ENCODE results near the gene MSH5. TPM values are rescaled to one million over a fixed set of nuclear protein-coding genes. Genes with fewer than 3 reads are reported as not detected.
A peak's percentile ranks its signal among the peaks of the same experiment; 100 is the strongest.

The MSH5 gene
- total and polyA plus RNA-seq, 5 donors from 2014 or later: 1.2 to 17.4 (median 1.4) TPM

GRCh38 chr6:31697555-31697954 is 42.2 kb upstream of the MSH5 start:
- H3K36me3 ChIP-seq (ENCODE audit: control insufficient read depth, insufficient read depth, low read length): peaks cover 42% of the 10 kb centered on the region
- no peak for ATAC-seq (ENCODE audit: low read depth in 2 of 2)
- Mint-ChIP-seq H3K9me3 (no peaks in the 10 kb centered on the region), H3K4me3 (no peak overlapping the region), H3K4me1 (peaks cover 5 to 45% (median 33%) of the 10 kb centered on the region in 4 donors), H3K27me3 (peaks cover 2% of the 10 kb centered on the region), H3K36me3 (peaks cover 30% of the 10 kb centered on the region), H3K27ac (peak overlapping the region; percentile 37 to 79 (median 38))
- H3K27me3 ChIP-seq (ENCODE audit: control insufficient read depth, insufficient read depth, low read length): no peaks in the 10 kb centered on the region
- DNase-seq: peak in 1 of 3 donors; percentile 10
- H3K9me3 ChIP-seq (ENCODE audit: control insufficient read depth in 2 of 2, low read length in 2 of 2): no peaks in the 10 kb centered on the region
- peaks cover 22% of the 10 kb centered on the region for H3K4me1 ChIP-seq (ENCODE audit: control insufficient read depth, insufficient read depth, low read length, poor library complexity, severe bottlenecking)
- no peak overlapping the region for H3K4me3 ChIP-seq (ENCODE audit: low read depth, low read length)
- H3K27ac ChIP-seq (ENCODE audit: insufficient read depth, low read length, poor library complexity, severe bottlenecking): no peak overlapping the region

GRCh38 chr6:31700740-31701401 is 38.9 kb upstream of the MSH5 start:
- no peak overlapping the region for H3K27ac ChIP-seq (ENCODE audit: insufficient read depth, low read length, poor library complexity, severe bottlenecking)
- peaks cover 32% of the 10 kb centered on the region for H3K4me1 ChIP-seq (ENCODE audit: control insufficient read depth, insufficient read depth, low read length, poor library complexity, severe bottlenecking)
- H3K9me3 Mint-ChIP-seq: no peaks in the 10 kb centered on the region
- peaks cover 21% of the 10 kb centered on the region for H3K36me3 Mint-ChIP-seq
- DNase-seq (no peak), ATAC-seq (ENCODE audit: low read depth in 2 of 2) (no peak)
- peaks cover 19% of the 10 kb centered on the region for H3K36me3 ChIP-seq (ENCODE audit: control insufficient read depth, insufficient read depth, low read length)
- peak overlapping the region; percentile 84 to 100 (median 98) for H3K4me3 Mint-ChIP-seq
- H3K4me1 Mint-ChIP-seq: peaks cover 5 to 57% (median 39%) of the 10 kb centered on the region in 4 donors
- peak overlapping the region; percentile 49 to 98 (median 98) for H3K27ac Mint-ChIP-seq
- no peaks in the 10 kb centered on the region for H3K9me3 ChIP-seq (ENCODE audit: control insufficient read depth in 2 of 2, low read length in 2 of 2)
- H3K27me3 ChIP-seq (ENCODE audit: control insufficient read depth, insufficient read depth, low read length): no peaks in the 10 kb centered on the region
- peak overlapping the region; percentile 48 for H3K4me3 ChIP-seq (ENCODE audit: low read depth, low read length)
- peaks cover 6% of the 10 kb centered on the region for H3K27me3 Mint-ChIP-seq

DNA sequence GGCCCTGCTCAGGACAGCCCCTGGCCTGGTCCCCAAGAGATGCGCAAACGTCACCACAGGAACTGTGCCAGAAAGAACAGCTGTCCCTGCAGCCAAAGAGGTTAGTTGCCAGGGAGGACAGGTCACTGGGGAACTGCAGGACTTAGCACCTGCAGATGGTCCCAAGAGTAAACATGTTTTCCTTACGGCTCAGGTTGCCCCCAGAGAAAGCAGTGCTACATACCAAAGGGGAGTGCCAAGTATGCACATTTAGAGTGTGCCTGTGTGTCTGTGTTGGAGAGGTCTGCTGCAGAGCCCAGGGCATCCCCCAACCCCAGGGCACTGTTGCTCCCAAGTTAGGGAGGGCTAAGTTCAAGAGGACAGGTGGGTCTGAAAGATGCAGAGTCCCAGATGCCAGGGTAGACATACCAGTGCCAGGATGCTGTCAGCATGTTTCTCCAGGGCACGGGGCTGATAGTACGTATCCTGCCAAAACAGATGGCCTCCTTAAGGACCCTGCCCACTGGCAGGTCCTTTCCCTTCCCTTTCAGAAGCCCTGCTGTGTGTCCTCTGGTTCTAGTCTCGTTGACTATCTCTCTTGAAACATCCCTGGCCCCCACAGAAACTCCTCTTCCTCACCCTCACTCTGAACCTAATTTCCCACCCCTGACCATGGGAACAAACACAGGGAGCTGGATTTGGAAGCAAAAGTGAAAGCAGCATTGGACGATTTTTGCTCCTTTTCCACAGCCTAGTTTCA is 38.0 kb upstream of the MSH5 start:
- Histone ChIP-seq H3K27me3 (ENCODE audit: control insufficient read depth, insufficient read depth, low read length) (no peaks in the 10 kb centered on the region), H3K36me3 (ENCODE audit: control insufficient read depth, insufficient read depth, low read length) (peaks cover 14% of the 10 kb centered on the region), H3K9me3 (ENCODE audit: control insufficient read depth in 2 of 2, low read length in 2 of 2) (no peaks in the 10 kb centered on the region), H3K4me1 (ENCODE audit: control insufficient read depth, insufficient read depth, low read length, poor library complexity, severe bottlenecking) (peaks cover 32% of the 10 kb centered on the region), H3K4me3 (ENCODE audit: low read depth, low read length) (peak overlapping the region; percentile 93), H3K27ac (ENCODE audit: insufficient read depth, low read length, poor library complexity, severe bottlenecking) (peak overlapping the region; percentile 98)
- DNase-seq (peak in 1 of 3 donors; percentile 20), ATAC-seq (ENCODE audit: low read depth in 2 of 2) (no peak)
- no peaks in the 10 kb centered on the region for H3K9me3 Mint-ChIP-seq
- H3K27ac Mint-ChIP-seq: peak overlapping the region; percentile 98 to 99 (median 98)
- H3K36me3 Mint-ChIP-seq: peaks cover 20% of the 10 kb centered on the region
- peaks cover 6% of the 10 kb centered on the region for H3K27me3 Mint-ChIP-seq
- peak overlapping the region; percentile 84 to 100 (median 98) for H3K4me3 Mint-ChIP-seq
- H3K4me1 Mint-ChIP-seq: peaks cover 5 to 57% (median 39%) of the 10 kb centered on the region in 4 donors

DNA sequence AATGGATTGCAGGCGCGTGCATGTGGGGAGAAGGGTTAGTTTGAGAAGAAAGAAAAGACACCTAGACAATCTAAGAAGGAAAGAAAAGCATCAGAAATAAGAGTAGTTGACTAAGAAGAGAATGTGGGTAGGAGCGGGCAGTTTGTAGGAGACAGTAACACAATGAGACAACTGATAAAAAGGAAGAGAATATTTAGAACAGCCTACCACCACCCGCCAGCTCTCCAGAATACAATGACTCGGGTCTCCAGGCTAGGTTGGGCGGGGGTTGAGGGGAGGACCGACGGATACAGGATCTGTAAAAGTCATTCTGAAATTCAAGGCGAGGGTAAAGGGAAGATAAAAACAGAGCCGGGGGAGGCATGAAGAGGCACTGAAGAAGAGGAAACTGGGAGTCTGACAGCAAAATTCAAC is 37.4 kb upstream of the MSH5 start:
- Mint-ChIP-seq H3K4me1 (peaks cover 5 to 52% (median 37%) of the 10 kb centered on the region in 4 donors), H3K36me3 (peaks cover 14% of the 10 kb centered on the region), H3K27me3 (peaks cover 6% of the 10 kb centered on the region), H3K9me3 (no peaks in the 10 kb centered on the region), H3K27ac (peak overlapping the region; percentile 98 to 99 (median 98)), H3K4me3 (peak overlapping the region; percentile 84 to 100 (median 98))
- Histone ChIP-seq H3K27me3 (ENCODE audit: control insufficient read depth, insufficient read depth, low read length) (no peaks in the 10 kb centered on the region), H3K4me1 (ENCODE audit: control insufficient read depth, insufficient read depth, low read length, poor library complexity, severe bottlenecking) (peaks cover 32% of the 10 kb centered on the region), H3K36me3 (ENCODE audit: control insufficient read depth, insufficient read depth, low read length) (peaks cover 13% of the 10 kb centered on the region), H3K9me3 (ENCODE audit: control insufficient read depth in 2 of 2, low read length in 2 of 2) (no peaks in the 10 kb centered on the region), H3K27ac (ENCODE audit: insufficient read depth, low read length, poor library complexity, severe bottlenecking) (peak overlapping the region; percentile 98), H3K4me3 (ENCODE audit: low read depth, low read length) (peak overlapping the region; percentile 93)
- no peak for ATAC-seq (ENCODE audit: low read depth in 2 of 2)
- no peak for DNase-seq

DNA sequence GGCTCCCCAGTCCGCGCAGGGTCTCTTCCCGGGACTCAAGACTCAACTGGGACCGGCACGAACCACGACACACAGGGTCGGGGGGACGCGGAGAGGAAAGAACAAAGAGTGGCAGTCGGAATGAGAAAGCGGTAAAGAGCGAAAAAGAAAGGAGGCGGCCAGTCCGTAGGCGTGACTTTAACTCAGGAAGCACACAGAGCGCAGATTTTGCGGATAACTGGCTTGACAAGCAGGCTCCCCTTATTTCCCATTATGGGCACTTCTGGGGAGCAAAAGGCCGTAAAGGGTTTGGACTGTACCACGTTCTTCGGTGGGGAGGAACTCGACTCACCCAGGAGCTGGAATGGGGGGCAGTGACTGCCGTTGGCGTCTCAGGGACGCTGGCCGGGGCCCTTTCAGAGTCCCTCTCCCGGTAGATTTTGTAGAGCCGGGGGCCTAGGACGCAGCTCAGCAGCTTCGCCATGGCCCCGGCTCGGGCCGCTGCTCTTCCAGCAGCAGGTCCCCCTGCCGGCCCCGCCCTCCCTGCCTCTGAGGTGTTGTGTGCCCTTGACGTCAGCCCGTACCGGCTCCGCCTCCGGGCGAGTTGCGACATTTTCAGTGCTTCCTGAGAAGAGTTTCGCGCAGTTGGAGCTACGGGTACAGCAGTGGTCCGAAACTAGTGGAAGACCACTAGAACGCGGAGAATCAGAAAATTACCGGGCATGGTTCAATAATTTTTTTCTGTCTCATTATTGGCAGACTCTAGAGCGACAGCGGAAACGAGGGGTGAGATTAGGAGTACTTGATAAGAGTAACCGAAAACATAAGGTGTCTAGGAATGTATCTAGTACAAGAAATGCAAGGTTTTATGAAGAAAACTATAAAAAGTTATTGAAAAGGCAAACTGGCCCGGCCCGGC is 36.7 kb upstream of the MSH5 start, which contains the start of gene ABHD16A:
Gene ABHD16A, minus strand, starts transcription at position 506 of the 898 bp plus-strand sequence. Its CDS starts 43 bp downstream, at position 463.
- Histone ChIP-seq H3K9me3 (ENCODE audit: control insufficient read depth in 2 of 2, low read length in 2 of 2) (no peaks in the 10 kb centered on the region), H3K4me1 (ENCODE audit: control insufficient read depth, insufficient read depth, low read length, poor library complexity, severe bottlenecking) (peaks cover 32% of the 10 kb centered on the region), H3K36me3 (ENCODE audit: control insufficient read depth, insufficient read depth, low read length) (peaks cover 10% of the 10 kb centered on the region), H3K27ac (ENCODE audit: insufficient read depth, low read length, poor library complexity, severe bottlenecking) (peak within 1 kb of the TSS; percentile 98), H3K27me3 (ENCODE audit: control insufficient read depth, insufficient read depth, low read length) (no peaks in the 10 kb centered on the region), H3K4me3 (ENCODE audit: low read depth, low read length) (peak within 1 kb of the TSS; percentile 93)
- Mint-ChIP-seq H3K36me3 (peaks cover 7% of the 10 kb centered on the region), H3K27me3 (peaks cover 6% of the 10 kb centered on the region), H3K4me1 (peaks cover under 1 to 45% (median 31%) of the 10 kb centered on the region in 4 donors), H3K27ac (peak within 1 kb of the TSS; percentile 98 to 99 (median 98)), H3K9me3 (no peaks in the 10 kb centered on the region), H3K4me3 (peak within 1 kb of the TSS; percentile 84 to 100 (median 98))
- DNase-seq (peak; percentile 95 to 99 (median 97)), ATAC-seq (ENCODE audit: low read depth in 2 of 2) (peak; percentile 94 to 97)

DNA sequence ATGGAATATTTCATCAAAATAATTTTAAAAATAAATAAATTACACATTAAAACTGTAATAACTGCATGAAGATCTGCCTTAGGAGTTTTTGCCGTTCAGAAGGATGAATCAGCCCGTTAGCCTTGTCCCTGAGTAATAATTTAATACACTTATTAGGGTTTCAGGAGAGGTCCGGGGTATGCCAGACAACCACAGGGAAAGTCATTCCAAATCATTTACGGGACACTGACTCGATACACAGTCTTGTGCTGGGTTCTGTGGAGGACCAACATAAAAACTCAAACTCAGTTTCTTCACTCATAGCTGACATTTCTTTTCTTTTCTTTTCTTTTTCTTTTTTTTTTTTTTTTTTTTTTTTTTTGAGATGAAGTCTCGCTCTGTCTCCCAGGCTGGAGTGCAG is 33.9 kb upstream of the MSH5 start:
- peaks cover 32% of the 10 kb centered on the region for H3K4me1 ChIP-seq (ENCODE audit: control insufficient read depth, insufficient read depth, low read length, poor library complexity, severe bottlenecking)
- H3K4me3 Mint-ChIP-seq: no peak overlapping the region
- H3K27me3 ChIP-seq (ENCODE audit: control insufficient read depth, insufficient read depth, low read length): no peaks in the 10 kb centered on the region
- no peaks in the 10 kb centered on the region for H3K9me3 ChIP-seq (ENCODE audit: control insufficient read depth in 2 of 2, low read length in 2 of 2)
- peaks cover 3% of the 10 kb centered on the region for H3K36me3 Mint-ChIP-seq
- peaks cover 0 to 35% (median 25%) of the 10 kb centered on the region in 4 donors for H3K4me1 Mint-ChIP-seq
- H3K4me3 ChIP-seq (ENCODE audit: low read depth, low read length): no peak overlapping the region
- H3K27me3 Mint-ChIP-seq: peaks cover 6% of the 10 kb centered on the region
- peaks cover 4% of the 10 kb centered on the region for H3K36me3 ChIP-seq (ENCODE audit: control insufficient read depth, insufficient read depth, low read length)
- no peaks in the 10 kb centered on the region for H3K9me3 Mint-ChIP-seq
- DNase-seq: no peak
- H3K27ac Mint-ChIP-seq: no peak overlapping the region
- no peak for ATAC-seq (ENCODE audit: low read depth in 2 of 2)
- no peak overlapping the region for H3K27ac ChIP-seq (ENCODE audit: insufficient read depth, low read length, poor library complexity, severe bottlenecking)

- peaks cover 31% of the 10 kb centered on the region for H3K4me1 ChIP-seq (ENCODE audit: control insufficient read depth, insufficient read depth, low read length, poor library complexity, severe bottlenecking)
- peaks cover 6% of the 10 kb centered on the region for H3K27me3 Mint-ChIP-seq
- no peaks in the 10 kb centered on the region for H3K9me3 ChIP-seq (ENCODE audit: control insufficient read depth in 2 of 2, low read length in 2 of 2)
- no peaks in the 10 kb centered on the region for H3K9me3 Mint-ChIP-seq
- DNase-seq (no peak), ATAC-seq (ENCODE audit: low read depth in 2 of 2) (no peak)
- H3K27ac ChIP-seq (ENCODE audit: insufficient read depth, low read length, poor library complexity, severe bottlenecking): no peak within 1 kb of the TSS
- H3K4me3 Mint-ChIP-seq: peak within 1 kb of the TSS in 1 of 4 donors; percentile 32
- H3K36me3 ChIP-seq (ENCODE audit: control insufficient read depth, insufficient read depth, low read length): no peaks in the 10 kb centered on the region
- no peak within 1 kb of the TSS for H3K4me3 ChIP-seq (ENCODE audit: low read depth, low read length)
- no peaks in the 10 kb centered on the region for H3K36me3 Mint-ChIP-seq
- no peaks in the 10 kb centered on the region for H3K27me3 ChIP-seq (ENCODE audit: control insufficient read depth, insufficient read depth, low read length)
- H3K4me1 Mint-ChIP-seq: peaks cover 0 to 33% (median 24%) of the 10 kb centered on the region in 4 donors
- peak within 1 kb of the TSS in 1 of 3 donors; percentile 36 for H3K27ac Mint-ChIP-seq
These were observed 33.2 kb upstream of the MSH5 start, which contains the start of gene LY6G6F for GRCh38 chr6:31706599-31706998. LY6G6F (plus strand) TSS chr6:31706866; CDS start chr6:31706907, 41 bp downstream.
